ENCODE data around the gene MTERF4. TPM values are rescaled to one million over a fixed set of nuclear protein-coding genes. Genes with fewer than 3 reads are reported as not detected.

MTERF4 gene
- total RNA-seq, 4 donors from 2014 or later, result 26.9 to 39.1 (median 34.5) TPM

GRCh38 chr2:241118737-241119505 is 16.8 kb upstream of the MTERF4 start:
- TF ChIP-seq CTCF (IDR thresholded peaks at IDR 0.05), result no peak
- ATAC-seq (ENCODE audit: low FRiP score) (no peak), DNase-seq (ENCODE audit: low spot score) (no peak)

- DNase-seq (ENCODE audit: low spot score) (no peak), ATAC-seq (ENCODE audit: low FRiP score) (no peak)
- no peak for TF ChIP-seq CTCF (IDR thresholded peaks at IDR 0.05)
These were observed 14.8 kb upstream of the MTERF4 start for GRCh38 chr2:241116606-241117560.

- no peak for ATAC-seq (ENCODE audit: low FRiP score)
- no peak for TF ChIP-seq CTCF (IDR thresholded peaks at IDR 0.05)
- no peak for DNase-seq (ENCODE audit: low spot score)
These were observed 13.3 kb upstream of the MTERF4 start for GRCh38 chr2:241115361-241115760.

- no peak for ATAC-seq (ENCODE audit: low FRiP score)
- no peak for DNase-seq (ENCODE audit: low spot score)
- no peak for TF ChIP-seq CTCF (IDR thresholded peaks at IDR 0.05)
These were observed 12.7 kb upstream of the MTERF4 start for GRCh38 chr2:241114836-241115235.

- no peak for TF ChIP-seq CTCF (IDR thresholded peaks at IDR 0.05)
- DNase-seq (ENCODE audit: low spot score) (no peak), ATAC-seq (ENCODE audit: low FRiP score) (no peak)
These were observed 10.5 kb upstream of the MTERF4 start for GRCh38 chr2:241112592-241112991.

- ATAC-seq (ENCODE audit: low FRiP score) (no peak), DNase-seq (ENCODE audit: low spot score) (no peak)
- TF ChIP-seq CTCF (IDR thresholded peaks at IDR 0.05), result no peak
These were observed 10.0 kb upstream of the MTERF4 start for GRCh38 chr2:241112046-241112445.

All from omental fat pad (tissue), 4 donors.